ENCODE measurements around the gene ARFGEF2. TPM values are rescaled to one million over a fixed set of nuclear protein-coding genes. Genes with fewer than 3 reads are reported as not detected.

Gene ARFGEF2
- total and polyA plus RNA-seq, 9 donors: 9.1 to 23.9 (median 18.5) TPM

- Histone ChIP-seq H3K27me3 (no peaks in the 10 kb centered on the region), H3K4me3 (no peak overlapping the region), H3K36me3 (no peaks in the 10 kb centered on the region), H3K27ac (no peak overlapping the region), H3K4me1 (ENCODE audit: insufficient read depth) (no peaks in the 10 kb centered on the region), H3K9me3 (no peaks in the 10 kb centered on the region)
- WGBS, 3 donors: 96 to 98% (median 97%) methylated on average over 8 of the region's 8 CpGs
- DNase-seq: no peak
- no peak for TF ChIP-seq EP300 (IDR thresholded peaks at IDR 0.05)
- TF ChIP-seq CTCF (IDR thresholded peaks at IDR 0.05): no peak
- no peak for TF ChIP-seq POLR2A (IDR thresholded peaks at IDR 0.05)
- intact Hi-C loops (cut with DNase I): no loop called here
Observed at GRCh38 chr20:49032455-49032854, 110.9 kb downstream of the ARFGEF2 start.

- Histone ChIP-seq H3K4me3 (no peak overlapping the region), H3K27me3 (no peaks in the 10 kb centered on the region), H3K27ac (no peak overlapping the region), H3K9me3 (no peaks in the 10 kb centered on the region), H3K4me1 (ENCODE audit: insufficient read depth) (no peaks in the 10 kb centered on the region), H3K36me3 (no peaks in the 10 kb centered on the region)
- WGBS, 3 donors: 68 to 85% (median 85%) methylated on average over 7 of the region's 7 CpGs
- intact Hi-C loops (cut with DNase I): no loop called here
- no peak for DNase-seq
- TF ChIP-seq POLR2A (IDR thresholded peaks at IDR 0.05) (no peak), EP300 (IDR thresholded peaks at IDR 0.05) (no peak), CTCF (IDR thresholded peaks at IDR 0.05) (no peak)
Observed at GRCh38 chr20:49034070-49034732, 112.7 kb downstream of the ARFGEF2 start.

GRCh38 chr20:49037962-49038387 is 116.5 kb downstream of the ARFGEF2 start:
- no peaks in the 10 kb centered on the region for H3K4me1 ChIP-seq (ENCODE audit: insufficient read depth)
- TF ChIP-seq POLR2A (IDR thresholded peaks at IDR 0.05) (no peak), EP300 (IDR thresholded peaks at IDR 0.05) (no peak), CTCF (IDR thresholded peaks at IDR 0.05) (no peak)
- no peak overlapping the region for H3K27ac ChIP-seq
- H3K9me3 ChIP-seq: no peaks in the 10 kb centered on the region
- intact Hi-C loops (cut with DNase I): no loop called here
- no peaks in the 10 kb centered on the region for H3K27me3 ChIP-seq
- no peaks in the 10 kb centered on the region for H3K36me3 ChIP-seq
- DNase-seq: no peak
- 35 to 50% (median 45%) methylated on average over 3 of the region's 3 CpGs for WGBS, 3 donors
- no peak overlapping the region for H3K4me3 ChIP-seq

GRCh38 chr20:49039854-49040253 is 118.3 kb downstream of the ARFGEF2 start:
- 88 to 96% (median 96%) methylated on average over 5 of the region's 5 CpGs for WGBS, 3 donors
- H3K4me3 ChIP-seq: no peak overlapping the region
- intact Hi-C loops (cut with DNase I): no loop called here

More at GRCh38 chr20:49039854-49040253, 118.3 kb downstream of the ARFGEF2 start:
- Histone ChIP-seq H3K27ac (no peak overlapping the region), H3K27me3 (no peaks in the 10 kb centered on the region), H3K4me1 (ENCODE audit: insufficient read depth) (no peaks in the 10 kb centered on the region), H3K36me3 (no peaks in the 10 kb centered on the region), H3K9me3 (no peaks in the 10 kb centered on the region)
- DNase-seq: no peak
- TF ChIP-seq POLR2A (IDR thresholded peaks at IDR 0.05) (no peak), CTCF (IDR thresholded peaks at IDR 0.05) (no peak), EP300 (IDR thresholded peaks at IDR 0.05) (no peak)

Data from ovary (tissue), 9 donors.